ENCODE data around the gene C6orf118.

Gene C6orf118

GRCh38 chr6:165243801-165244200 lies 65.6 kb downstream of the C6orf118 start:
- no peak for DNase-seq

DNA sequence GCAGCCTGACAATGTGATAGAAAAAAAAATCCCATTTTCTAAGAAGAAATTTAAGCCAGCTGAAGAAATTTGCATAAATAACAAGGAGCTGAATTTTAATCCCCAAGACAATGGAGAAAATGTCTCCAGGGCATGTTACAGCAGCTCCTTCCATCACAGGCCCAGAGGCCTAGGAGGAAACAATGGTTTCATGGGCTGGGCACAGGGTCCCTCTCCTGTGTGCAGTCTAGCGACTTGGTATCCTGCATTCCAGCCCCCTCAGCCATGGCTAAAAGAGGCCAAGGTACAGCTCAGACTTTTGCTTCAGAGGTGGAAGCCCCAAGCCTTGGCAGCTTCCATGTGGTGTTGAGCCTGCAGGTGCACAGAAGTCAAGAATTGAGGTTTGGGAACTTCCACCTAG lies 73.1 kb downstream of the C6orf118 start:
- no peak for DNase-seq

DNA sequence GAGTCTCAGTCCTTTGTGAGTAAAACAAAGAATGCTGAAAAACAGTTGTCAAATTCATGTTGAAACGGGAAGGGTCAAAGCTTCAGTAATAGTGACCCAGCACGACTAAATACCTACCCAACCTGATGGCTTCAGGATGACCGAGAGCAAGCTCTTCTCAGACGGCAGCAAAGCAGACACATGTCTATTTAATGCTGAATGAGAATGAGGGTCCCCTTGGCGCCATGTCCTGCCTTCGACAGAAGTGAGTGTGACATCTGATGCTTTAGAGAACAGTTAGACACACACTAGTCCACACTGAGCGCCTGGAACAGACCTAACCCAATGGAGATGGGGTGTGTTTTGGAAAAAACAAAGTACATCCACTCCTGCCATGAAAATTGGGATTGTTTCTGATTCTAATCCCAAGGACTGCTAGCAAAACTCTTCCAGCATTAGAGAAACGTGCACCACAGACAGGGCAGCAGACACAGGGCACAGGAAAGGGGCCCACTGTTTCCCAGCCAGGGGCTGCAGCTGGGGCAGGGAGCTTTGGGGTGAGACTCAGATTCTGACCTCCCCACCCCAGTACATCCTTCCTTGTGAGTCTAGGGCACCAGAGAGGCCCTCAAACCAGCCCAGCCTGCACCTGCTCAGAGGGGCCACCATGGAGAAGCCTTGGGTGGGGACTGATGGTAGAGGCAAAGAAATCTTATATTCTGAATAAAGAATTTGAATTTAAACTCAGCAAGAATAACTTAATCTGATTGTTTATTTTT lies 76.5 kb downstream of the C6orf118 start:
- DNase-seq: no peak

DNA sequence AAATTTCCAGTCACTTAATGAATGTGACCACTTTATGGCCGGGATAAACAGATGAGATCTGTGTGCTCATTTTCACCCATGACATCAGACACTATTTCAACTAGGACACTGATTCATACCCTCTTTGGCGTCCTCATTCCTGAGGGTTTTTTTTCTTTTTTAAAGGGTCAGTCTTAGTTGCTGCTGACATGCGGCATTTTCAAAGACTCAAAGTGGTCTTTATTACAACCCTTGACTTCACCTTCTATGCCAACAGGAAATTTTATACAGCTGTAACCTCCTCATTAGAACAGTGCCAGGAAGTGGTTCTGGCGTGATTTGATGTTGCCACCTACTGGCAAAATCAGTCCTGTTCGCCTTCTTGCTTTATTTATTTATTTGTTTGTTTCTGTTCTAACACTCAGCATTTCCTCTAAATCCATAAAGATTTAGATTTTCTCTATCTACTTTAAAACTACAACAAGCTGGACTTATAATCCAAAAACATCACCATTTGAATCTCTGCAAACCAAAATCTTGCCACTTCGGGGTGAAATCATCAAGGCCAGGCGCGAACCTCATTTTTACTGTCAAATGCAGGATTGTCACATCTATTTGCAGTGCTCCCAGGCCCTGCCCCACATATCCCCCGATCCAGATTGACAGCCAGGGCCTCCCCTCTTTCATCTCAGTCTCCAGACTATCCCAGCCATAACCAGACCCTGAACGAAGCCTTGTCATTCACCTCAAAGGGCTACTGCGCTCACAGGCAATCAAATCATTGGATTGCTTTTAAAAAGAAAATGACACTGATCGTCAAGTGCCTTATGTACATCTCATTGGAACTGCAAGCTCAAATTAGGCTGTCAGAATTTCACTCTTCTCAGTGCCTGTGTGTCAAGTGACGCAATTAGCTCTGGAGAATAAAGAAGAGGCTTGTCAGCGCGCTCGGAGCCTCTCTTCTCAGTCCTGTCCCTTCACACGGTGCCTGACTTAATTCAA lies 77.5 kb downstream of the C6orf118 start:
- no peak for DNase-seq

DNA sequence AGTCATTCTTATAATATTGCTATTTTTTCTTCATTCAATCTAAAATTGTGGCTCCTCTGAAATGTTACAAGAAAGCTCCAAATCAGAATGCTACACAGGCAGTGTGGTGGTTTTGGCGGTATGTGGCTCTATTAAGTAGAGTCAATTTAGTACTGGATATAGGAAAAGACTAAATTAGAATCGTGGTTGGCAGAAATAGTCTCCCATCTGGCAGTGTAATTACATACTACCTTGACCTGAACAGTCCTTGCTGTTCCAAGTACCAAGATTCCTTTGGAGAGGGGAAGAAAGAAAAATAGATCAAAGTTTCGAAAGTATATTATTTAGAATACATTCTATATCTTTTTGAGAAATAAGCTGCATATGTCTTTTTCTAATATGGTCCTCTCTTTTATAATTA lies 78.2 kb downstream of the C6orf118 start:
- DNase-seq: no peak

Data from stimulated activated CD4-positive, alpha-beta T cell treated with anti-CD3 and anti-CD28 coated beads, Interleukin-2, amount 100 ng/mL, for 24 hours (primary cell).